Pons (tissue), 1 donor: Measurements from ENCODE around the gene TNFRSF25.
"Not testable (repeated sequence)": the region's sequence is repeated elsewhere in the genome, so short reads cannot be mapped to it uniquely, and the experiment has no call there.

Experiments used
- DNase-seq: peaks from one replicate; pipeline ENCODE4 v3.0.0-alpha.2; 2016; ENCODE audit warnings: low spot score

The TNFRSF25 gene

DNA sequence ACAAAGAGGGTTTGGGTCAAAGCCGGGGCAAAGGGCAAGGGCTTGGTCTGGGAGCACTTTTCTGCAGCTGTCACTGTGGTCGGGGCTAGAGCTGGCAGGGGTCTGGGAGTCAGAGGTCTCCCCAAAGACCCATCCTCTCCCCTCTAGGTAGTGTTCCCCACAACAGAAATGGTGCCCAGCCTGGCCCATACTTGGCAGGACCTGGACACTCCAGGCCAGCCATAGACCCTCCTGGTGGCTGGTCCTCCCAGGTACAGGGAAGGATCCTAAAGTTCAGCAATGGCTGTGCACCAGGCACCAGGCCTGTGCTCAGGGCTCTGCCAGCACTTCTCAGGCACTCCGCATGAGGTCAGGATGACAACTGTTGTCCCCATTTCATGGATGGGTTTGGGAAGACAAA, 30.4 kb downstream of the TNFRSF25 start:
- DNase-seq, result no peak

DNA sequence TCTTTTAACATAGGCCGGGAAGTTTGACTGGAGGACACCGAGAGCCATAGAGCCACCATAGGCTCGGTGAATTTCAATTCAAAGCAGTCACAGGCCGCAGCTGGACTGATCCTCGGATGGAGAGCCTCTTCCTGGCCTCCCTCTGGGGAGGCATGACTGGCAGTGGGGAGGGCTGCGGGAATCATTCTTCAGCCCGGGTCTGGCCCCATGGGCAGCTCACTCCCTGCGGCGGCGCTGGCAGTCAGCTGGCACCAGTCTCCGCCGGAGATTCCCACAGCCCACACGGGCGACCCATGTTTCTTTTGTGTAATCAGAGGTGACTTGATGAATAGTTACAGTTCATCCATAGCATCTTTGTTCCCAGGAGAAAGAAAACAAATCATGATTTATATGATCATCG, 30.8 kb downstream of the TNFRSF25 start:
- no peak for DNase-seq

DNA sequence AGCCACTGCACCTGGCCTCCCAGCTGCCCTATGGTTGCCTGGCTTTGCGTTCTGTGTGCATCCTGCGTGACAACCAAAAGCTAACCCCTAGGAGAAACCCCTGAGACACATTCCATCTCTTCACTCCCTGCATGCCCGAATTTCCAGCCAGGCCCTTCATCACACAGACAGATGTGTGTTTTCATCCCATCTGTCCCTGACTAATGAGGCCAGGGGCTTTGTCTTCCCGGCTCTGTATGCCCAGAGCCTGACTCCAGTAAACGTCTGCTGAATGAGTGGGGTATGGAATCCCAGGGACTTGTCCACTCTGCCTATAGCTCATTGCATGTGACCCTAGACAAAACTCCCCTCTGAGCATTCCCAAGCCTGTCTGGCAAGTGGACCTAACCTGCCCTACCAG, 31.8 kb downstream of the TNFRSF25 start:
- DNase-seq, result no peak

DNA sequence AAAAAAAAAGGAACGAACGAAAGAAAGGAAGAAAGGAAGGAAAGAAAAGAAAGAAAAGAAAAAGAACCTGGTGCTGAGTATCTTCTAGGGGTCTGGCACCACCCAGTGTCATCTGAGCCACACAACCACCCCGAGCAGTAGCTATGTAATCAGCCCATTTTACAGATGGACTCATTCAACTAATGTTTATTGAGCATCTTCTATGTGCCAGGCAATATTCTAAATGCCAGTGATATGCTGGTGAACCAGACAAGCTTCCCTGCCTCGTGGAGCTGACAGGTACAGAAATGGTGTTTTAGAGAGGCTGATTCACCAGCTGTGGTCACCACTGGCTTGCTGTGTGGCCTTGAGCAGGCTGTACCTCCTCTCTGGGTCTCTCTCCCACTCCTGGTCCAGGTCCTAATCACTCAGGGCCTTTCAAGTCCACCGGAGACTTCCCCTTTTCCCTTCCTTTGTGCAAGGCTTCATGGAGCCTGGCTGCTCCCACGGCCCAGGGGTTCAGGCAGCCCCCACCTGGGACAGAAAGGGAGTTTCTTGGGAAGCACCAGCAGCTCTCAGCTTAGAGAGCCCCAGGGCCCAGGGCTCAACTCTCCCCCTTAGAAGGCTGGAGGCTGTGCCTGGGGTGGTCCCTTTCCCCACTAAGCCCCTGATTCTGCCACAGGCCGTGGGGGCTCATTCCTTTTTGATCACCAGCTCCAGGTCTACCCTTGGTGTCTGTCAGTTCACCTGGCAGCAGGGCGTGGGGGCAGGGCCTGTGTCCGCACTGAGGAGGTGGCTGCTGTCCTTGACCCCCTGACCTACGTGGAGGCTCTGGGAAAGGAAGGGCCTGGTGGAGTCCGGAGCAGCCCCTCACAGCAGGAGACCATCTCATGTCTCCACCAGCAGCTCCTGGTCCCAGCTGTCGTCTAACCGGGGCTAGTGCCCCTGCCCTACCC, 34.1 kb downstream of the TNFRSF25 start:
- not testable (repeated sequence) for DNase-seq

DNA sequence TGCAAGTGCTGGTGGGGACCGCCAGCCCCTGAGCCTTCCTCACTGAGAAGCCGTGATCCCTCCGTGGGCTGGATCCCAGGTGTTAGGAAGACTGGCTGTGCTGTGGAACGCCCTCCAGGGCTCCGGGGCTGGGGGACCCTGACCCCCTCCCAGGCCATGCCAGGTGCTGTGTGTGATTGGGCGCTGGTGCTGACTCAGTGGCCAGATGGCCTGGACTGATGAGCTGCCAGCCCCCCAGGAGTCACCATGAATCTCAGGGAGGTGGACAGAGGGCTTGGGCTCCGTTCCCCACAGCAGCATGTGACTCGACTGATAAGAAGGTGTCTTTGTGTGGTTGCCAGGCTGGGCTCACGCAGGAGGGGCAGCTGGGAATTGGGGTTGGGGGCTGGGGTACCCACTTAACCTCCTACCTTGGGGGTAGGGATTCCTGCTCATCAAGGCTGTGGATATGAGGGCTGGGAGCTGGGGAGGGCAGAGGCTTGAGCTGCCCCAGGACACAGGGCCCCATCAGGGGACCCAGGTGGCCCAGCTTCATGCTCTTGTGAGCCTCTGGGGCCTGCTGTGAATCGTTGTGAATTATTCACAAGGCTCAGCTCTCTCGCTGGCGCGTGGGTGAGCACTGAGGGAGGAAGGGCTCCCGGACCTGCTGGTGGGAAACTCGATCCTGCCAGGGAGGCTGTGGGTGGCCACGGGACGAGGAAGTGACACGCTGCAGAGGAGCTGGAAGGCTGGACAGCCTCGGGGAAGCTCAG, 36.1 kb downstream of the TNFRSF25 start:
- not testable (repeated sequence) for DNase-seq

DNA sequence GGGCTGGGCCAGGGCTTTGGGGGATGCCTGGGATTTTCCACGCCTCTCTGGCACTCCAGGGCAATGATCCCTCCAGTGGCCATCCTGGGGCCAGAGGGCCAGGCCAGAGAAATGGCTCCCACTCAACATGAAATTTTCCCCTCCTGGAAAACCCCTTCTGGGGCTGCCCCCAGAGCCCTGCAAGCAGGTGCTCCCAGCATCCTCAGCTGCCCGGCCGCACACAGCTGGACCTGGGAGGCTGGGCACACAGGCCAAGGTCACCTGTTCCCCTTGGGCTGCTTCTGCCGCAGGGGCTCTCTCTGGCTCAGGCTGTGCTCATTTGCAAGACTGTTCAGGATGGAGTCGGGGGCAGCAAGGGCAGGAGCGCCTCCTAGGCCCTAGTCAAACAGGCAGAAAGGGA, 37.5 kb downstream of the TNFRSF25 start:
- DNase-seq, result not testable (repeated sequence)

DNA sequence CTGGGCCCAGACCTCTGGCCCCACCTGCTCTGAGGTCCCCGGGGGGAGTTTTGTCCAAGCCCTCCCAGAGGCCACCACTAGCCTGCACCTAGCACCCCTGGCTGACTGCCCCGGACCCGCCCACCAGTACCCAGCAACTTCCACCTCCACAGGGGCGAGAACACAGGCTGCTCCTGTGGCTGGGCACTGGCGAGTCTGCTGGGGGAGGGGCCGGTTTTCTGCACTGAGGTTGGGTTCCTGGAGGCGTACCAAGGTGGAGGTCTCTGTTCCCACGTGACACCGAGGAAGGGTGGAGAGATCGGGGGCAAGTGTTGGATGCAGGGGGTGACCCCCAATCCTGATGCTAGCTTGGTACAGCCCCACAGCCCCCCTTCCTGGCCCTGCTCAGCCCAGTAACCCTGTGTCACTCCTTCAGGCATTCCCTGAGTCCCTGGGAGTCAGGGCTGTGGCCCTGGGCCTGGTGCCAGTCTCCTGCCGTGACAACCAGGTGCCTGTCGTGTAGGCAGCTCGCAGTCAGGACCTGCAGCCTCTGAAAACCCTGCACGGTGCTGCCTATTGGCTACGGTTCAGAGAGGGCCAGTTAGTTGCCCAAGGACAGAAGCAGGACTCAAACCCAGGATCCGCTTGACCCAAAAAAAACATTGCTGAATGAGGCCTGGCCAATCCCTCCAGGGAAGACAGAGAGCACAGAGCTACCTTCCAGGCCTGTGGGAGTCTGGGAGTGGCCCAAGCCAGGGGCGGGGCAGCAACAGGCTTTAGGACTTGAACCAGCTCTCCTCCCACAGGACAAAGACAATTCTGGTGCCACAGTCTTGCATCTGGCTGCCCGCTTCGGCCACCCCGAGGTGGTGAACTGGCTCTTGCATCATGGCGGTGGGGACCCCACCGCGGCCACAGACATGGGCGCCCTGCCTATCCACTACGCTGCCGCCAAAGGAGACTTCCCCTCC, 38.3 kb downstream of the TNFRSF25 start:
- no peak for DNase-seq

DNA sequence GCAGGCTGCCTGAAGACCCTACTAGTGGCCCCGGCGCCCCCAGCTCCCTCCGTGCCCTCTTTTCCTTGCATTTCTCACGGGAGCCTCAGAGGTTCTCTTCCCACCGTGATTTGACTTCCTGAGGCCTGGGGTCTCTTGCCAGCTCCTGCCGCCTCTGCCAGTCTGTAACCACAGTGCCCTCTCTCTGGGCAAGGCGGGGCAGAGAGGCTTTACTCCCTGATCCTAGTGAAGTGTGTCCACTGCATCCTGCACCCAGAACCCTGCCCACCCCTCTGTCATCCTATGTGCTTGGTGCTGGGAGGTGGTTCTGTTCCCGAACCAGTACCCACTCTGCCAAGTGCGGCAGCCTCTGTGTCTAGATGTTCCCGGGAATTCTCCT, 39.0 kb downstream of the TNFRSF25 start:
- no peak for DNase-seq

DNA sequence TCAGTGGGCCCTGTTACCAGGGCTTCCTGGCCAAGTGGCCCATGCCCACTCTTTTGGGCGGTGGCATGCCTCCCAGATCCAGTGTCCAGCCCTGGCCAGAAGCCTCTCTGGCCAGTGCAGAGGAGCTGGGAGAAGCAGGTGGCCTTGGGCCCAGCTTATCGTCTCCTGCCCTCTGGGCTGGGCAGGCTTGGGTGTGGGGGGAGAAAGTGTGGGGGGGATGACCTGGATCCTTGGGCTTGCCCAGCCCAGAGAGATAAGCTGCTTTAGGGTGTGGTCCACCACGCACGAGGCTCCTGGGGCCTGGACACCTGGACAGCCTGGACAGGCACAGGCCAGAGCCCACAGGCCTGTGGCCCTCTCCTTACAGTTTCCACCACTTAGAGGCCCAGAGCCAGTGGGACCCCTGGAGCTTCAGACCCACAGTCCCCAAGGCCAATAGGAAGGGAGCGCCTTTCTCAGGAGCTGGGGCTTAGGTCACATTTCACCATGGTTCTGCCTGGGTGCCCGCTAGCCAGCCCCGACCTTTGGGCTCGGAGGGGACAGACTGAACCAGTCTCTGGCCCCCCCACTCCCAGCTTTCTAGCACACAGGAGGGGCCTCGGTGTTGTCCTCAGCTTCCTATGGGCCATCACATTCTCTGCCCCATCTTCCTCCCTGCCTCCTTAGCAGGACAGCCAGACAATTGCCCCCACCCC, 39.5 kb downstream of the TNFRSF25 start:
- DNase-seq, result no peak

DNA sequence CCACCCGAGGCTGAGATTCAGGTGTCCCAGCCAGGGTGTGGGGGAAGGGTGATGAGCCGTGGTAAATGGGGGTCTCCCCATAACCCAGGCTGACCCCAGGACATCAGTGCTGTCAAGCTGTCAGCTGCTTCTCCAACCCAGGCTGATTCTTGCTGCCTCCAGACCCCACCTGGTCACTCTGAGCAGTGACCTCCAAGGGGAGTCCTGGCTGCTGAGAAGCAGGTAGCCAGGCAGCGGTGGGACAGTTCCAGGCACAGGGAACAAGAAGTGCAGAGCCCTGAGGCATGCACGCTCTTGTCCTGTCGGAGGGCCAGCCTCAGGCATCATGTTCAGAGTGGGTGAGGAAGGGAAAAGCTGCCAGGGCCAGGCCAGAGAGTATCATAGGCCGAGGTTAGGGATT, 40.3 kb downstream of the TNFRSF25 start:
- no peak for DNase-seq

DNA sequence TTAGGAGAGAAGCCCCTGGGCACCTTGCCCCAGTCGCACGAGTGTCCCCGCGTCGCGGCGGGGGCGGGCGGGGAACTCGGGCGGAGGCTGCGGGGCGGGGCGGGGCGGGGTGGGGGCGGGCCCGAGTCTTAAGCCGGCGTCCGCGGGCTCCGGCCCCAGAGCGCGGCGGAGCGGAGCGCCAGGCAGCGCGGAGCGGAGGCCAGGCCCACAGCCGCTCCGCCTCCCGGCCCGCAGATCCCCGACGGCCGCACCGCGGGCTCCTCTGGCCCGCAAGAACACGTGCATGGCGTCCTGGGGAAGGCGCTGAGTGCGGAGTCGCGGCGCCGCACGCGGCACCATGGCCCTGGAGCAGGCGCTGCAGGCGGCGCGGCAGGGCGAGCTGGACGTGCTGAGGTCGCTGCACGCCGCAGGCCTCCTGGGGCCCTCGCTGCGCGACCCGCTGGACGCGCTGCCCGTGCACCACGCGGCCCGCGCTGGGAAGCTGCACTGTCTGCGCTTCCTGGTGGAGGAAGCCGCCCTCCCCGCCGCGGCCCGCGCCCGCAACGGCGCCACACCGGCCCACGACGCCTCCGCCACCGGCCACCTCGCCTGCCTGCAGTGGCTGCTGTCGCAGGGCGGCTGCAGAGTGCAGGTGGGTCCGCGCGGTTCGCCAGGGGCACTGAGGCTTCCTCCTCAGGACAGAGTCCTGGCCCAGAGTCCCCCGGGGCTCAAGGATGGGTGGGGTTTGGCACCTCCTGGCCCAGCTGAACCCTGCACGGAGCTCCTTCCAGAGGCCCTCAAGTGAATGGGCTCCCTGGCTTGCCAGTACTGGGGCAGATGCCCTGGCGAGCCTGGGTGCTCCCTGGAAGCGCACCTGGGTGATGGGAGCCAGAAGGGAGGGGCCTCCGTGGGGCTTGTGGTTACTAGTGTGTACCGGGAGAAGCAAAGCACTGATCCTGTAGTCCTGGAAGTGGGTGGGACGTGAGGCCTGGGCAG, 41.1 kb downstream of the TNFRSF25 start, which contains the start of gene ESPN:
Gene ESPN, plus strand, starts transcription at position 158 of the 975 bp plus-strand sequence. Its CDS starts 180 bp downstream, at position 338.
- no peak for DNase-seq

DNA sequence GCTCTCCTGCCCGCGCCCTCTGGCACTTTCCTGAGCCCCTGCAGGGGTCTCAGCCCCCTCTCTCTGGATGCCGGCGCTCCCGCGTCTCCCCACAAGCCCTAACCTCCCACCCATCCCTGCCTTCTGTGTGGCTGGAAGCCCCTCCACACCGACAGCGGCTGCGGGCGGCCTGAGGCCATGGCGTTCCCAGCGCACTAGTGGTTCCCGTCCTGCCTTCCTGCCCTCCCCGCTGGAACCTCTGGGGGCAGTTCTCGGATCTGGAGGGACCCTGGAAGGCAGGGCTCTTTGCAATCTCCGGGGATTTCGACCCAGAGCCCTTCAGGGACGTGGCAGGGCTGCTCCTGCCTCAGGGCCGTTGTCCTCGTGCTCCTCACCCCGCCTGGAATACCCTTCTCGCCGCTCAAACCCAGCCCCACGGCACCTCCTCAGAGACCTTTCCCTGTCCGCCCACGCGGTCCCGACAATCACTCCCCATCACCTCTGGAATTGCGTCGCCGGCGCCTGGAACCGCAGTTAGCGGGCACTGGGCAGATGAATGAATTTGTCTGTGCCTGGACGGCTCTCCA, 41.9 kb downstream of the TNFRSF25 start:
- DNase-seq, result no peak

DNA sequence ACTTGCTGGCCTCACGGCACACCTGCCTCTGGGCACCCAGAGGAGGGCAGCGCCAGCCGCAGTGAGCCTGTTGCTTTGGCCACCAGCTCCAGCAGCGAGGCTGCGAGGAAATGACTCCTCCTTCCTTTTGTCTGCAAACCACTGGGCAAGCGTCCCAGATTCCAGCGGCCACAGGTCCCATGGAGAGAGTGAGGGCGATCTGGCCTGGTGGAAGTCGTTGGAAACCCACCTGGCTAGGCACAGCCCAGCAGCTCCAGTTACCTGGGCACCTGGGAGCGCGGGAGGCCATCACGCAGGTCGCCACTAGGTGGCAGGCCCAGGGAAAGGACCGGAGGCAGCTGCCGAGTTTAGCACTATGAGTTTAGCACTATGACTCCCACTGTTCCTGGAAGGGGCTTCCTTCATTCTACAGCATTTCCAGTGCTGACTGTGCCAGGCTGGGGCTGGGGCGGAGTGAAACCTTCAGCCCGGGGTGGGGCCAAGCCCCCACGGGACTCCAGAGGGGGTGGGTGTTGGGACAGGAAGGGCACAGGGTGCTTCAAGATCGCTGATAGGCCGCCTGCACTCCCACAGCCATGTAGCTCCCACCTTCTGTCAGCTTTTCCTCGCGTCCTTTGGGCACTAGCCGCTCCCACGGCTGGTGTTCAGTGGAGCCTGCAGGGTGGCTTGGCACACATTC, 42.5 kb downstream of the TNFRSF25 start:
- DNase-seq, result no peak

DNA sequence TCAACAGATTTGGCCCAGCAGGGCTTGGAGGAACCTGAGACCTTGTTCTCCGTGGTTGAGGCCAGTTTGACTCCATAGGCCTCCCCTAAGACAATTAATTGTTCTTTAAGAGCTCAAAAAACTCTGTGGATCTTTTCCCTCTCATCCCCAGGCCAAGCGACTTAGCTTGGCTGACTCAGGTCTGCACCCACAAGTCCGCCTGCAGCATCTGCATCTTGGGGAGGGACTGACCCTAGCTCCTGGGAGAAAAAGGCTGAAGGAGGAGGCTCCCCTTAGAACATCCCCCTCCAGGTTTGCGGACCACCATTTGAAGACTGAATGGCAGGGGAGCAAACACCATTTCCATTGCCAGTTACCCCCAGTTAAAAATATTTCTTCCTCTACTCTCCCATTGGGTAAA, 44.7 kb downstream of the TNFRSF25 start:
- DNase-seq, result no peak

DNA sequence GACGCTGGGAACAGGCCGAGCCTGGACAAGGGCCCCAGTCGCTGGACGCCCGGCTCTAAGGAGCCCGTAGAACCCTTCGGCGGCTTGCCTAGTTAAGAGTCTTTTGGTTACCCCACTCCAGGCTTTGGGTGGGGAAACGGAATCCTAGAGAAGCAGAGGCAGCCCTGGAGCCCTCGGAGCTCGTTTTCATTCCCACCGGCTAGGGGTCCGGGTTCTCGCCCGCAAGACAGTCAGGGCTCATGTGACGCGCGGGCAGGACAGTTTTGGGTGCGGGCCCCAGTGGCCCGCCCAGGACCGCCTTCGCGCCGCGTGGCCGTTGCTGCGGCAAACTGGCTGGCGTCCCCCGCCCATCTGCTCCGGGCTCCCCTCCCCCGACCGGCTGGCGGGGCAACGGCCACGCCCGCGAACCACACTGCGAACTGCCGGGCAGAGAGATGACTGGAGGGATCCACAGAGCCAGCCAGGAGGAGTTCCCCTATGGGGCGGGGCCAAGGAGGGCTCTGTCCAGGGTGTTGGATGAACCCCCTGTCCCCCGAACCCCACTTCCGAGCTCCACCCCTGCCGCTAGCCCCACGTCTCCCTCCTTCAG, 45.4 kb downstream of the TNFRSF25 start:
- no peak for DNase-seq

DNA sequence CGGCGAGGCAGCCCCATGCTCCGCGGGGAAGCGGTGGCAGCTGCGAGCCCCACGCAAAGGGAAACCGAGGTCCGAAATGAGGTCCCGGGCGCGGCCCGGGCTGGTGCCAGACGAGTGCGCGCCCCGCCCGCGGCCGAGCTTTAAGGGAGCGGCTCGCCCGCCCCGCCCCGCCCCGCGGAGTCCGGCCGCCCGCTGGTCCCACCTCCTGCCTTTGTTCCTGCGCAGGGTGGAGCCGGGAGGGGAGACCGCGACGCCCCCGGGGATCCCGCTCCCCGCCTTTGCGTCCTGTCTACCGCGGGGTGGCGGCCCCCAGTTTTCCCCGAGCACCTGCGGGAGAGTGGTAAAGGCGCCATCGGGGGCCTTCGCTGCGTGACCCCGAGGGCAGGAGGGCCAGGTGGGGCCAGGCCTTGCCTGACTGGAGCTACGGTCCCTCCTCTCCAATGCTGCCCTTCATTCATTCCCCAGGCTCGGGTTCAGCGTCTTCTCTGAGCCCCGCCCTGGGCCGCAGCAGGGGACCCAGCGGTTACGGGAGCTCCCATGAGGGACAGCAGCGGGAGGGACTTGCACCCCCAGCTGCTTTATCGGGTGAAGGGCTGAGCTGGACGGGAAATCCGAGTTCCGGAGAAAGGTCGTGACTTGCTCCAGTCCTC, 46.0 kb downstream of the TNFRSF25 start, which contains the start of gene HES2:
Gene HES2, minus strand, starts transcription at position 116 of the 650 bp plus-strand sequence. Its CDS starts 99 bp downstream, at position 17.
- DNase-seq, result no peak

DNA sequence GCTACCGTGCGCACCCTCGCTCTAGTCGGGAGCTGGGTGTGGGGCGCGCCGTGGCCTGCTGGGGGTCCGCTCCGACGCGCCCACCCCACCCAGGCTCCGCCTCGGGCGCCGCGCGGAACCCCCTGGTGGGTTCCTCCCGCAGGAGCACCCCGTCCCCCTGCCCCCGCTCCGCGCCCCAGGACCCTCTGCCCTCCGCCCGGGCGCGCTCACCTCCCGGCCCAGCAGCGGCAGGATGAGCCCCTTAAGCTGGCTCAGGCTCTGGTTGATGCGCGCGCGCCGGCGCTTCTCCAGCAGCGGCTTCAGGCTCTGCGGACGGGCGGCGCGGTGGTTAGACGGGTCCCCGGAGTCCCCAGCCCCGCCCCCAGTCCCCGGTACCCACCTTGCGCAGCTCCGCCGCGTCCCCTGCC, 46.6 kb downstream of the TNFRSF25 start:
- DNase-seq, result no peak
